Mesothelial cell of epicardium (in vitro differentiated cells): Measurements from ENCODE around the gene HPX. TPM values are rescaled to one million over a fixed set of nuclear protein-coding genes. Genes with fewer than 3 reads are reported as not detected.

ENCODE experiments used
- DNase-seq, 2 experiments: peaks; one replicate each; pipeline ENCODE4 v3.0.0; 2021; ENCODE audit warnings: low spot score in 2 of 2; ENCODE audit not compliant: unreplicated experiment in 2 of 2
- H3K27ac Mint-ChIP-seq: 2 replicates; pipeline ENCODE4 v1.8.0; 2021; ENCODE audit warnings: mixed read lengths
- H3K27me3 Mint-ChIP-seq: 2 replicates; pipeline ENCODE4 v1.8.0; 2021; ENCODE audit warnings: low read depth, mixed read lengths
- H3K36me3 Mint-ChIP-seq: 2 replicates; pipeline ENCODE4 v1.8.0; 2021; ENCODE audit warnings: mixed read lengths
- H3K4me1 Mint-ChIP-seq: 2 replicates; pipeline ENCODE4 v1.8.0; 2021; ENCODE audit warnings: mixed read lengths
- H3K4me3 Mint-ChIP-seq: 2 replicates; pipeline ENCODE4 v1.8.0; 2021; ENCODE audit warnings: mild to moderate bottlenecking, moderate library complexity, mixed read lengths
- H3K9me3 Mint-ChIP-seq: 2 replicates; pipeline ENCODE4 v1.8.0; 2021; ENCODE audit warnings: mixed read lengths
- CTCF ChIP-seq: fragments of 200-600 bp; sonication (generic); IDR thresholded peaks from one replicate; pipeline ENCODE4 v1.5.0; 2021; ENCODE audit warnings: antibody characterized with exemption; ENCODE audit not compliant: unreplicated experiment
- total RNA-seq: library from RNA; stranded (reverse); gene quantifications from 3 replicates; pipeline ENCODE4 v1.2.1, GENCODE V29; 2021

Gene HPX
- total RNA-seq, 1 donor from 2014 or later: 9.9 TPM

DNA sequence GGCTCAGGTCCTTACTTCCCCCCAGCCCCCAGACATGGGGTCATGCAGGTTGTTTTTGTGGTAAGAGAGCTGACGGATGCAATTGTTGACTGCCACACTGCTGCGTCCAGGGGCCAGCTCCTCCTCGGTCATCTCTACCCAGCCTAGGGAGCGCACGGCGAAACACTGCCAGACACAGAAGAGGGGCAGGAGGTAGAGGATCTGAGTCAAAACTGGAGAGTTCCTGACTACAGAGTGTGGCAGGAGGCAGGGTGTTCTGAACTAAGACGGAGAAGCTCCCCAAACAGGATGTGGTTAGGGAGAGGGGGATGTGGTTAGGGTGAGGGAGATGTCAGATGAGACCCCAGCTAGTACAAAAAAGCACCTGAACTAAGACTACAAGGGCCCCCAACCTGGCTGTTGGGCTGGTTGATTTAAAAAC, 38.2 kb downstream of the HPX start:
- no peaks in the 10 kb centered on the region for H3K27me3 Mint-ChIP-seq

GRCh38 chr11:6402061-6402470, 38.7 kb downstream of the HPX start:
- no peak for DNase-seq
- no peaks in the 10 kb centered on the region for H3K27me3 Mint-ChIP-seq
- peaks cover 11% of the 10 kb centered on the region for H3K4me1 Mint-ChIP-seq
- no peaks in the 10 kb centered on the region for H3K9me3 Mint-ChIP-seq
- peaks cover 10% of the 10 kb centered on the region for H3K36me3 Mint-ChIP-seq
- H3K27ac Mint-ChIP-seq: no peak overlapping the region
- no peak overlapping the region for H3K4me3 Mint-ChIP-seq
- TF ChIP-seq CTCF: no peak

More for the DNA sequence above, 38.2 kb downstream of the HPX start:
- Mint-ChIP-seq H3K27ac (no peak overlapping the region), H3K36me3 (peaks cover 10% of the 10 kb centered on the region), H3K4me3 (no peak overlapping the region), H3K4me1 (peaks cover 6% of the 10 kb centered on the region), H3K9me3 (no peaks in the 10 kb centered on the region)
- no peak for TF ChIP-seq CTCF
- DNase-seq: no peak

DNA sequence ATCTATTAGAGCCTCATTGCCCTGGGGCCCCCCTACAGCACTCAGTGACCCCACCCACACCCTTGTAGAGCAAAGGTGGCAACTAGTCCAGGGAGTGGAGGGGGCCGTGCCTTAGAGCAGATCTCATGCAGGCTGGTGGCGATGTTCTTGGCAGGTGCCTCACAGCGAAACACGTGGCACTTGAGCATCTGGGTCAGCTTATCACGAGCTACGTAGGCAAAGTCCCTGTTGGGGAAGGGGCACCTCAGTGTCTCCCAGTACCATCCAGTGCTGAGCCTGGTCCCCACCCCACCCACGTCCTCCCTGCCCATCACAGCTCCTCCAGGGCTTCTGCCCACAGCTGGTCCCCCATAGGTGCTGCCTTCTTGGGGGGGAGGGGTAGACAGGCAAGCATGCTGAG, 39.3 kb downstream of the HPX start:
- peaks cover 10% of the 10 kb centered on the region for H3K36me3 Mint-ChIP-seq
- peaks cover 15% of the 10 kb centered on the region for H3K4me1 Mint-ChIP-seq
- H3K27me3 Mint-ChIP-seq: no peaks in the 10 kb centered on the region
- H3K4me3 Mint-ChIP-seq: no peak overlapping the region
- H3K9me3 Mint-ChIP-seq: no peaks in the 10 kb centered on the region
- no peak for TF ChIP-seq CTCF
- no peak overlapping the region for H3K27ac Mint-ChIP-seq
- no peak for DNase-seq

- Mint-ChIP-seq H3K4me3 (no peak overlapping the region), H3K27ac (no peak overlapping the region), H3K9me3 (no peaks in the 10 kb centered on the region), H3K4me1 (peaks cover 15% of the 10 kb centered on the region), H3K36me3 (peaks cover 13% of the 10 kb centered on the region), H3K27me3 (no peaks in the 10 kb centered on the region)
- no peak for DNase-seq
- TF ChIP-seq CTCF: no peak
Observed at GRCh38 chr11:6400431-6401345, 40.1 kb downstream of the HPX start.

- no peak overlapping the region for H3K4me3 Mint-ChIP-seq
- H3K27ac Mint-ChIP-seq: peak overlapping the region; percentile 14
- TF ChIP-seq CTCF: no peak
- H3K36me3 Mint-ChIP-seq: peaks cover 15% of the 10 kb centered on the region
- DNase-seq: no peak
- H3K9me3 Mint-ChIP-seq: no peaks in the 10 kb centered on the region
- H3K27me3 Mint-ChIP-seq: no peaks in the 10 kb centered on the region
- H3K4me1 Mint-ChIP-seq: peaks cover 15% of the 10 kb centered on the region
Observed at GRCh38 chr11:6397636-6398035, 43.2 kb downstream of the HPX start.
